Astrocyte (in vitro differentiated cells and primary cell): Measurements from ENCODE around the gene MT4. TPM values are rescaled to one million over a fixed set of nuclear protein-coding genes. Genes with fewer than 3 reads are reported as not detected.

ENCODE experiments used
- DNase-seq: peaks from one replicate; pipeline ENCODE4 v3.0.0-alpha.2; 2010; ENCODE audit warnings: low read depth
- FAIRE-seq: peaks from 2 replicates; lab custom pipeline; 2011; peaks lifted over from hg19 to GRCh38; lab: Jason Lieb, UNC
- H2AFZ ChIP-seq: 2 replicates; pipeline ENCODE4 v1.6.0; 2012; ENCODE audit warnings: low read depth, low read length, inconsistent platforms
- H3K27ac ChIP-seq: 2 replicates; pipeline ENCODE4 v1.5.1; 2011; ENCODE audit warnings: low read depth, low read length, inconsistent platforms
- H3K27me3 ChIP-seq: 2 replicates; pipeline ENCODE4 v1.6.0; 2011; ENCODE audit warnings: low read length, inconsistent platforms; ENCODE audit not compliant: insufficient read depth
- H3K36me3 ChIP-seq: 2 replicates; pipeline ENCODE4 v1.5.1; 2011; ENCODE audit warnings: low read length, inconsistent platforms; ENCODE audit not compliant: insufficient read depth
- H3K4me1 ChIP-seq: 2 replicates; pipeline ENCODE4 v1.5.1; 2011; ENCODE audit warnings: low read length, inconsistent platforms; ENCODE audit not compliant: insufficient read depth
- H3K4me2 ChIP-seq: 2 replicates; pipeline ENCODE4 v1.6.0; 2012; ENCODE audit warnings: low read length, inconsistent platforms
- H3K4me3 ChIP-seq: 2 replicates; pipeline ENCODE4 v1.5.1; 2011; ENCODE audit warnings: low read depth, mild to moderate bottlenecking, low read length, inconsistent platforms; ENCODE audit not compliant: insufficient read depth
- H3K79me2 ChIP-seq: 2 replicates; pipeline ENCODE4 v1.6.0; 2012; ENCODE audit warnings: mild to moderate bottlenecking, low read length, inconsistent platforms; ENCODE audit not compliant: insufficient read depth
- H3K9ac ChIP-seq: 2 replicates; pipeline ENCODE4 v1.6.0; 2012; ENCODE audit warnings: mild to moderate bottlenecking, low read length, inconsistent platforms
- H3K9me3 ChIP-seq: 2 replicates; pipeline ENCODE4 v1.5.1; 2012; ENCODE audit warnings: low read depth, mild to moderate bottlenecking, low read length, inconsistent platforms; ENCODE audit not compliant: insufficient read depth
- H4K20me1 ChIP-seq: 2 replicates; pipeline ENCODE4 v1.6.0; 2012; ENCODE audit warnings: low read length, inconsistent platforms; ENCODE audit not compliant: insufficient read depth
- H3K27ac Mint-ChIP-seq: one replicate; pipeline ENCODE4 v1.8.0; 2021; ENCODE audit warnings: mild to moderate bottlenecking, mixed read lengths; ENCODE audit not compliant: unreplicated experiment
- H3K27me3 Mint-ChIP-seq: one replicate; pipeline ENCODE4 v1.8.0; 2021; ENCODE audit warnings: low read depth, mixed read lengths; ENCODE audit not compliant: unreplicated experiment
- H3K36me3 Mint-ChIP-seq: one replicate; pipeline ENCODE4 v1.8.0; 2021; ENCODE audit warnings: low read depth, mixed read lengths; ENCODE audit not compliant: unreplicated experiment
- H3K4me1 Mint-ChIP-seq: one replicate; pipeline ENCODE4 v1.8.0; 2021; ENCODE audit warnings: low read depth, mixed read lengths; ENCODE audit not compliant: unreplicated experiment
- H3K4me3 Mint-ChIP-seq: one replicate; pipeline ENCODE4 v1.8.0; 2021; ENCODE audit warnings: mild to moderate bottlenecking, moderate library complexity, mixed read lengths; ENCODE audit not compliant: unreplicated experiment
- H3K9me3 Mint-ChIP-seq: one replicate; pipeline ENCODE4 v1.8.0; 2021; ENCODE audit warnings: mild to moderate bottlenecking, mixed read lengths; ENCODE audit not compliant: unreplicated experiment
- EZH2 ChIP-seq: IDR thresholded peaks from 2 replicates; pipeline ENCODE4 v1.6.1; 2012; ENCODE audit warnings: mild to moderate bottlenecking, low read length, inconsistent platforms; ENCODE audit not compliant: insufficient read depth
- total RNA-seq: library from RNA; stranded (reverse); gene quantifications from 2 replicates; pipeline ENCODE4 v1.2.1, GENCODE V29; 2021
- TF ChIP-seq, protein P1 (sequence below): IDR thresholded peaks from 2 replicates; pipeline ENCODE4 v1.5.1; 2011; ENCODE audit warnings: low read depth, mild to moderate bottlenecking, inconsistent platforms, low read length, moderate library complexity; ENCODE audit not compliant: insufficient read depth

Gene MT4
- total RNA-seq, 1 donor from 2014 or later = not detected

DNA sequence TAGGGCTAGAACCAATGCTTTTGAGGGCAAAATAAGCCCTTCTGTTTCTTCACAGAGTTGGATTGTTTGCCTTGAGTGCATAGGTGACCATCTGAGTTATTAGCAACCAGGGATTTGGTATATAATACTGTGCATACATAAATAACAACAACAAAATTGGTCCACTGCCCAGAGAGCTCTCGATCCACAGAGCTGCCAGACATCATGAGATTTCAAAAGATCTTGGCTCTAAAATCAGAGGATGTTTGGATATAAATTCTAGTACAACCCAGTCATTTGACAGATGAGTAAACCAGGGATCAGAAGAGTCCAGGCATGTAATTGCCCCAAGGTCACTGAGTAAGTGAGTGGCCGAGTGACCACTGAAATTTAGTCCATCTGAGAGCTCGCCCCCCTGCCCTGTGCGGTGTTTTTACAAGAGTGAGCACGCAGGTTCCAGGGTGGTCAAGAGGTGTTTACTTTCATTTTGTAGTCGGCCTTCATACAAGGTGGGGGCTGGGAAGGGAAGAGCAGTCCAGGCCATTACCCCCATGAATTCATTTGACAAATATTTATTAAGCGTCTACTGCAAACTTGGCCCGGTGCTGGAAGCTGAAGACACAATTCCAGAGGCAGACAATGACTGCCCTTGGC is 41.7 kb downstream of the MT4 start:
- Mint-ChIP-seq H3K36me3 (no peaks in the 10 kb centered on the region), H3K27ac (peak overlapping the region; percentile 93), H3K9me3 (peaks cover 3% of the 10 kb centered on the region), H3K27me3 (peaks cover 12% of the 10 kb centered on the region), H3K4me3 (peak overlapping the region; percentile 43), H3K4me1 (peaks cover 33% of the 10 kb centered on the region)
- H3K4me3 ChIP-seq = peak overlapping the region; percentile 42
- no peaks in the 10 kb centered on the region for H3K36me3 ChIP-seq
- FAIRE-seq = no peak
- DNase-seq = peak; percentile 85
- no peaks in the 10 kb centered on the region for H3K27me3 ChIP-seq
- no peaks in the 10 kb centered on the region for H3K9me3 ChIP-seq
- H3K27ac ChIP-seq = peak overlapping the region; percentile 92
- TF ChIP-seq EZH2 = no peak
- H3K79me2 ChIP-seq = peaks cover 17% of the 10 kb centered on the region
- H3K4me2 ChIP-seq = peak overlapping the region; percentile 88
- peak overlapping the region; percentile 92 for H3K9ac ChIP-seq
- no peak overlapping the region for H2AFZ ChIP-seq
- peaks cover 43% of the 10 kb centered on the region for H3K4me1 ChIP-seq
- peaks cover 5% of the 10 kb centered on the region for H4K20me1 ChIP-seq

DNA sequence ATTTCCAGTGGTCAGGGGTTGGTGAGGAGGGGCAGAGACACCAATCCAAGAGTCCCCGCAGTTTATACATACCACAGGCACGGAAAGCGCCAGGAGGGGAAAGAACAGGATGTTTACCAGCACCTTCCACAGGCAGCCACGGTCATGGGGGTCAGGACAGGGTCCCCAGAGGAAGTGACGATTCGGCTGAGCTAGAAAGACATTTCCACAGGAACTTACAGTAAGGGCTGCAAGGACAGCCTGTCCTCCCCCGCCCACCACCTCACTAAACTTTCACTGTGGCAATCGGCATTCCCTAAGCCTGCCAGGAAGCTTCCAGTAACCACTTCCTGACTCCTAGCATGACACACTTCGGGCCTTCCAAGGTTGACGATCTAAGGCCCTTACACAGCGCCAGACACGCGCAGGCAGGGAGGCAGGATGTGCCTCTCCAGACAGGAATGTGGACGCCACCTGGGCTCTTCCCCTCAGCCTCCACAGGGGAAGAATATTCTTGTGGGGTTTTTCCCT is 42.3 kb downstream of the MT4 start:
- peaks cover 8% of the 10 kb centered on the region for H3K27me3 Mint-ChIP-seq
- H3K4me3 ChIP-seq = peak overlapping the region; percentile 42
- H3K27ac ChIP-seq = peak overlapping the region; percentile 92
- peaks cover 17% of the 10 kb centered on the region for H3K79me2 ChIP-seq
- H3K4me1 ChIP-seq = peaks cover 45% of the 10 kb centered on the region
- FAIRE-seq (peak; percentile 37), DNase-seq (peak; percentile 100)
- peak overlapping the region; percentile 88 for H3K4me2 ChIP-seq
- no peaks in the 10 kb centered on the region for H3K36me3 ChIP-seq
- H2AFZ ChIP-seq = peak overlapping the region; percentile 42
- H3K9me3 Mint-ChIP-seq = peaks cover 3% of the 10 kb centered on the region
- no peaks in the 10 kb centered on the region for H3K27me3 ChIP-seq
- TF ChIP-seq, protein P1, sequence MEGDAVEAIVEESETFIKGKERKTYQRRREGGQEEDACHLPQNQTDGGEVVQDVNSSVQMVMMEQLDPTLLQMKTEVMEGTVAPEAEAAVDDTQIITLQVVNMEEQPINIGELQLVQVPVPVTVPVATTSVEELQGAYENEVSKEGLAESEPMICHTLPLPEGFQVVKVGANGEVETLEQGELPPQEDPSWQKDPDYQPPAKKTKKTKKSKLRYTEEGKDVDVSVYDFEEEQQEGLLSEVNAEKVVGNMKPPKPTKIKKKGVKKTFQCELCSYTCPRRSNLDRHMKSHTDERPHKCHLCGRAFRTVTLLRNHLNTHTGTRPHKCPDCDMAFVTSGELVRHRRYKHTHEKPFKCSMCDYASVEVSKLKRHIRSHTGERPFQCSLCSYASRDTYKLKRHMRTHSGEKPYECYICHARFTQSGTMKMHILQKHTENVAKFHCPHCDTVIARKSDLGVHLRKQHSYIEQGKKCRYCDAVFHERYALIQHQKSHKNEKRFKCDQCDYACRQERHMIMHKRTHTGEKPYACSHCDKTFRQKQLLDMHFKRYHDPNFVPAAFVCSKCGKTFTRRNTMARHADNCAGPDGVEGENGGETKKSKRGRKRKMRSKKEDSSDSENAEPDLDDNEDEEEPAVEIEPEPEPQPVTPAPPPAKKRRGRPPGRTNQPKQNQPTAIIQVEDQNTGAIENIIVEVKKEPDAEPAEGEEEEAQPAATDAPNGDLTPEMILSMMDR = no peak
- no peak for TF ChIP-seq EZH2
- no peaks in the 10 kb centered on the region for H3K36me3 Mint-ChIP-seq
- H3K27ac Mint-ChIP-seq = peak overlapping the region; percentile 93
- H3K4me3 Mint-ChIP-seq = peak overlapping the region; percentile 43
- no peaks in the 10 kb centered on the region for H3K9me3 ChIP-seq
- H3K9ac ChIP-seq = peak overlapping the region; percentile 92
- peaks cover 5% of the 10 kb centered on the region for H4K20me1 ChIP-seq
- peaks cover 33% of the 10 kb centered on the region for H3K4me1 Mint-ChIP-seq

DNA sequence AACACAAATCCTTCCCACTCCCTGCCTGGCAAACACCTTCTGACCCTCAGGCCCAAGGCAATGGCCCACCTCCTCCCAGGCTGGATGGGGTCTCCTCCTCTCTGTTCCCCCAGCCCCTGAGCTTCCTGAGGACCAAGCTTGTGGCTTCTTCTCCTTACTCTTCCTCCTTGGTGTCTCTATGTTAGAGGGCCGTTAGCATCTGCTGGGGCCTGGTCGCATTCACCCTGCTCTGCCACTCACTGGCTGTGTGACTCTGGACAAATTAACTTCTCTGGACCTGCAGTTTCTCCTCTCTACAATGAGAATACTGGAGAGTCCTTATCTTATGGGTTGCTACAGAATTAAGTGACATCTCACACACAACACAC is 42.8 kb downstream of the MT4 start:
- H3K27me3 ChIP-seq = no peaks in the 10 kb centered on the region
- H3K9me3 Mint-ChIP-seq = peaks cover 3% of the 10 kb centered on the region

More for the DNA sequence above, 42.8 kb downstream of the MT4 start:
- peaks cover 50% of the 10 kb centered on the region for H3K4me1 ChIP-seq
- TF ChIP-seq EZH2 = no peak
- TF ChIP-seq, protein P1 = no peak
- FAIRE-seq (no peak), DNase-seq (no peak)
- peak overlapping the region; percentile 92 for H3K27ac ChIP-seq
- Mint-ChIP-seq H3K27ac (peak overlapping the region; percentile 93), H3K4me1 (peaks cover 33% of the 10 kb centered on the region), H3K36me3 (no peaks in the 10 kb centered on the region), H3K27me3 (peaks cover 7% of the 10 kb centered on the region), H3K4me3 (peak overlapping the region; percentile 47)
- H3K79me2 ChIP-seq = peaks cover 17% of the 10 kb centered on the region
- peak overlapping the region; percentile 97 for H3K4me3 ChIP-seq
- peak overlapping the region; percentile 88 for H3K4me2 ChIP-seq
- no peaks in the 10 kb centered on the region for H3K9me3 ChIP-seq
- H3K36me3 ChIP-seq = no peaks in the 10 kb centered on the region
- H3K9ac ChIP-seq = peak overlapping the region; percentile 92
- H2AFZ ChIP-seq = peak overlapping the region; percentile 42
- H4K20me1 ChIP-seq = peaks cover 5% of the 10 kb centered on the region
